H1 (cell line): Measurements from ENCODE around the gene TMEM266. TPM values are rescaled to one million over a fixed set of nuclear protein-coding genes. Genes with fewer than 3 reads are reported as not detected.

ENCODE experiments used
- CTCF ChIA-PET: fragments of 300-600 bp; sonication (Branson Sonifier 250); formaldehyde crosslinking; loops from one replicate; lab custom pipeline; 2021; ENCODE audit not compliant: partially characterized antibody; lab: Charles Lee
- POLR2A ChIA-PET: fragments of 300-600 bp; sonication (Branson Sonifier 250); formaldehyde crosslinking; loops from one replicate; lab custom pipeline; 2021; ENCODE audit warnings: inconsistent platforms; ENCODE audit not compliant: partially characterized antibody; lab: Charles Lee
- DNase-seq, 2 experiments: peaks; one replicate each; pipeline versions ENCODE4 v3.0.0 to v3.0.0-alpha.2; 2010 to 2022; ENCODE audit warnings: low spot score in 2 of 2, low read depth in 1 of 2, mixed read lengths in 1 of 2
- FAIRE-seq: peaks from 2 replicates; lab custom pipeline; 2011; peaks lifted over from hg19 to GRCh38; lab: Jason Lieb, UNC
- H2AFZ ChIP-seq: 2 replicates; pipeline ENCODE4 v1.8.1; 2012; ENCODE audit warnings: low read length, inconsistent platforms
- H2AK5ac ChIP-seq: 2 replicates; pipeline ENCODE4 v1.6.1; 2013; ENCODE audit warnings: low read depth, low read length
- H2BK120ac ChIP-seq: replicated peaks from 2 replicates; pipeline ENCODE3; 2013; ENCODE audit warnings: low read depth, low read length, inconsistent platforms
- H2BK12ac ChIP-seq: 2 replicates; pipeline ENCODE4 v1.6.1; 2013; ENCODE audit warnings: low read depth, low read length
- H2BK15ac ChIP-seq: 2 replicates; pipeline ENCODE4 v1.6.1; 2013; ENCODE audit warnings: low read length
- H2BK20ac ChIP-seq: 2 replicates; pipeline ENCODE4 v1.6.1; 2013; ENCODE audit warnings: low read length
- H2BK5ac ChIP-seq: 2 replicates; pipeline ENCODE4 v1.6.1; 2013; ENCODE audit warnings: low read depth, low read length
- H3K14ac ChIP-seq: 2 replicates; pipeline ENCODE4 v1.6.1; 2013; ENCODE audit warnings: inconsistent platforms; ENCODE audit not compliant: insufficient read length
- H3K18ac ChIP-seq: 2 replicates; pipeline ENCODE4 v1.6.1; 2013; ENCODE audit warnings: low read length; ENCODE audit errors: extremely low read depth
- H3K23ac ChIP-seq: 2 replicates; pipeline ENCODE4 v1.6.1; 2013; ENCODE audit warnings: inconsistent platforms; ENCODE audit not compliant: insufficient read length
- H3K23me2 ChIP-seq: 2 replicates; pipeline ENCODE4 v1.6.1; 2013; ENCODE audit warnings: low read depth, low read length
- H3K27ac ChIP-seq: 2 replicates; pipeline ENCODE4 v1.6.1; 2011; ENCODE audit warnings: low read depth, low read length, inconsistent platforms
- H3K27me3 ChIP-seq, 4 experiments: replicated peaks in 1 of 4; 1 replicate in 1 of 4; 2 replicates in 3 of 4; pipeline versions ENCODE4 v1.6.1 to v1.8.1; 2011 to 2013; ENCODE audit warnings: low read length in 3 of 4, mild to moderate bottlenecking in 3 of 4, inconsistent platforms in 2 of 4, mixed read lengths in 2 of 4, moderate library complexity in 1 of 4; ENCODE audit not compliant: control insufficient read depth in 3 of 4, insufficient read depth in 3 of 4; ENCODE audit errors: extremely low read depth in 1 of 4
- H3K36me3 ChIP-seq, 4 experiments: 2 replicates each; pipeline versions ENCODE4 v1.6.1 to v1.8.1; 2011 to 2013; ENCODE audit warnings: mild to moderate bottlenecking in 4 of 4, low read length in 3 of 4, moderate library complexity in 2 of 4, control low read depth in 1 of 4, inconsistent platforms in 1 of 4; ENCODE audit not compliant: insufficient read depth in 4 of 4, control insufficient read depth in 2 of 4
- H3K4ac ChIP-seq: replicated peaks from 2 replicates; pipeline ENCODE3; 2013; ENCODE audit warnings: low read length, low read depth, mixed read lengths, inconsistent platforms; ENCODE audit not compliant: insufficient read length
- H3K4me1 ChIP-seq, 4 experiments: replicated peaks in 1 of 4; 1 replicate in 1 of 4; 2 replicates in 3 of 4; pipeline versions ENCODE4 v1.6.1 to v1.8.1; 2011 to 2013; ENCODE audit warnings: low read length in 3 of 4, inconsistent platforms in 2 of 4, mixed read lengths in 1 of 4; ENCODE audit not compliant: insufficient read depth in 4 of 4, control insufficient read depth in 3 of 4
- H3K4me2 ChIP-seq, 2 experiments: 2 replicates each; pipeline versions ENCODE4 v1.6.1 to v1.8.1; 2011 to 2013; ENCODE audit warnings: low read depth in 2 of 2, low read length in 2 of 2, control low read depth in 1 of 2, inconsistent platforms in 1 of 2, mild to moderate bottlenecking in 1 of 2; ENCODE audit not compliant: insufficient read depth in 1 of 2
- H3K4me3 ChIP-seq, 4 experiments: fragments of 200-600, 300-600 bp in 1 of 4; sonication (generic), shearing (Covaris generic), sonication (Bioruptor Twin) in 1 of 4; 2 replicates each; pipeline versions ENCODE4 v1.5.1 to v1.8.1; 2011 to 2016; ENCODE audit warnings: low read length in 4 of 4, low read depth in 3 of 4, control low read depth in 2 of 4, inconsistent platforms in 2 of 4, mild to moderate bottlenecking in 2 of 4, mixed read lengths in 1 of 4, moderate library complexity in 1 of 4; ENCODE audit not compliant: insufficient read depth in 2 of 4; ENCODE audit errors: extremely low read depth in 1 of 4
- H3K56ac ChIP-seq: replicated peaks from 2 replicates; pipeline ENCODE3; 2013; ENCODE audit warnings: low read depth, mild to moderate bottlenecking, mixed read lengths, low read length, inconsistent platforms; ENCODE audit not compliant: insufficient read length
- H3K79me1 ChIP-seq: 2 replicates; pipeline ENCODE4 v1.6.1; 2013; ENCODE audit warnings: low read depth, low read length, control low read depth
- H3K79me2 ChIP-seq, 2 experiments: 2 replicates each; pipeline versions ENCODE4 v1.6.1 to v1.8.1; 2012 to 2013; ENCODE audit warnings: low read length in 2 of 2, mild to moderate bottlenecking in 2 of 2, inconsistent platforms in 1 of 2; ENCODE audit not compliant: insufficient read depth in 2 of 2, control insufficient read depth in 1 of 2
- H3K9ac ChIP-seq, 4 experiments: replicated peaks in 1 of 4; 1 replicate in 1 of 4; 2 replicates in 3 of 4; pipeline versions ENCODE4 v1.6.1 to v1.8.1; 2011 to 2013; ENCODE audit warnings: low read depth in 3 of 4, low read length in 3 of 4, control low read depth in 2 of 4, mild to moderate bottlenecking in 2 of 4, moderate library complexity in 2 of 4, inconsistent platforms in 1 of 4; ENCODE audit errors: extremely low read depth in 1 of 4
- H3K9me3 ChIP-seq, 2 experiments: 2 replicates each; pipeline versions ENCODE4 v1.6.1 to v1.8.1; 2012 to 2013; ENCODE audit warnings: mild to moderate bottlenecking in 2 of 2, moderate library complexity in 2 of 2, control low read depth in 1 of 2, inconsistent platforms in 1 of 2, low read depth in 1 of 2, low read length in 1 of 2, mixed read lengths in 1 of 2; ENCODE audit not compliant: insufficient read depth in 2 of 2
- H4K20me1 ChIP-seq, 2 experiments: replicated peaks in 1 of 2; 2 replicates each; pipeline versions ENCODE3 to v1.8.1; 2011 to 2013; ENCODE audit warnings: inconsistent platforms in 2 of 2, low read length in 2 of 2, mild to moderate bottlenecking in 1 of 2; ENCODE audit not compliant: insufficient read depth in 2 of 2, control insufficient read depth in 1 of 2
- H4K5ac ChIP-seq: 2 replicates; pipeline ENCODE4 v1.6.1; 2013; ENCODE audit warnings: low read length, low read depth, mixed read lengths, inconsistent platforms; ENCODE audit not compliant: insufficient read length
- H4K8ac ChIP-seq: 2 replicates; pipeline ENCODE4 v1.8.0; 2013; ENCODE audit warnings: mild to moderate bottlenecking, moderate library complexity, low read length, inconsistent platforms; ENCODE audit not compliant: insufficient read depth; ENCODE audit errors: extremely low read depth
- H4K91ac ChIP-seq: replicated peaks from 2 replicates; pipeline ENCODE3; 2013; ENCODE audit warnings: low read length, mixed read lengths, inconsistent platforms; ENCODE audit not compliant: insufficient read length
- BCL11A ChIP-seq, 2 experiments: IDR thresholded peaks; one replicate each; pipeline ENCODE4 v1.6.1; 2011; ENCODE audit warnings: low read depth in 2 of 2, low read length in 2 of 2, mild to moderate bottlenecking in 2 of 2
- CTBP2 ChIP-seq: IDR thresholded peaks from 2 replicates; pipeline ENCODE4 v1.7.0; 2011; ENCODE audit warnings: borderline replicate concordance, mild to moderate bottlenecking, moderate library complexity, mixed read lengths, low read length; ENCODE audit not compliant: insufficient read depth, insufficient read length
- GABPA ChIP-seq: IDR thresholded peaks from 2 replicates; pipeline ENCODE4 v1.6.1; 2011; ENCODE audit warnings: mild to moderate bottlenecking, low read length, moderate library complexity, borderline replicate concordance; ENCODE audit not compliant: insufficient read depth
- KDM1A ChIP-seq: fragments of 200-600, 300-600 bp; sonication (generic); IDR thresholded peaks from 2 replicates; pipeline ENCODE4 v1.7.1; 2016; ENCODE audit warnings: mild to moderate bottlenecking, low read length, borderline replicate concordance
- WGBS, 2 experiments: shearing (Covaris generic) in 1 of 2; methylation state at CpG; one replicate each; pipeline versions ENCODE4 v1.1.6 to v1.1.7; 2013 to 2015; ENCODE audit warnings: low lambda C conversion rate in 2 of 2, mixed read lengths in 2 of 2, inconsistent platforms in 1 of 2, low coverage in 1 of 2, missing lambda C conversion rate in 1 of 2; ENCODE audit not compliant: insufficient replicate concordance in 2 of 2, insufficient coverage in 1 of 2, insufficient read length in 1 of 2; ENCODE audit errors: extremely low coverage in 1 of 2, missing lambda C conversion rate in 1 of 2; 5-methylcytosine and 5-hydroxymethylcytosine counted together
- polyA plus RNA-seq, 7 experiments: library from polyadenylated mRNA; depleted of rRNA in 3 of 7; stranded (reverse) in 5 of 7; unstranded in 2 of 7; fragments of >200 nt in 5 of 7; fragments of 200-250 nt in 2 of 7; gene quantifications; 1 replicate in 5 of 7; 2 replicates in 1 of 7; 4 replicates in 1 of 7; pipeline versions ENCODE4 v1.2.1 to v1.2.3, GENCODE V29; 2011 to 2013; ENCODE audit warnings: missing spikeins in 2 of 7, mixed read lengths in 2 of 7
- total RNA-seq: library from RNA; stranded (reverse); fragmentation: NEBNext Ultra II Directional; extraction: Animal tissue kit (Norgen Biotek cat#: 25700); gene quantifications from 2 replicates; pipeline ENCODE4 v1.2.1, GENCODE V29; 2021
- TF ChIP-seq, protein P1 (sequence below), 3 experiments: IDR thresholded peaks; 1 replicate in 2 of 3; 2 replicates in 1 of 3; pipeline versions ENCODE4 v1.5.1 to v1.6.1; 2011; ENCODE audit warnings: low read length in 3 of 3, mild to moderate bottlenecking in 3 of 3, inconsistent platforms in 2 of 3, low read depth in 1 of 3, moderate library complexity in 1 of 3; ENCODE audit not compliant: insufficient read depth in 1 of 3; ENCODE audit errors: control extremely low read depth in 1 of 3

TMEM266 gene
- total and polyA plus RNA-seq, 2 of the 8 experiments (the other 6 are each of a cell fraction or from before 2014, with no cell fraction given) = 2.6 TPM

- Histone ChIP-seq H3K27me3 (no peaks in the 10 kb centered on the region; a peak in 1 of 7 replicates), H4K20me1 (no peaks in the 10 kb centered on the region), H3K79me1 (no peaks in the 10 kb centered on the region), H3K9me3 (no peaks in the 10 kb centered on the region), H3K79me2 (no peaks in the 10 kb centered on the region), H2BK20ac (no peak overlapping the region), H3K4ac (no peak overlapping the region), H3K56ac (no peak overlapping the region), H3K36me3 (no peaks in the 10 kb centered on the region), H4K91ac (no peak overlapping the region), H2AFZ (no peak overlapping the region), H3K9ac (no peak overlapping the region), H3K14ac (no peak overlapping the region), H3K23ac (no peak overlapping the region), H4K8ac (no peak overlapping the region; the same call in 1 of the 2 replicates), H2BK15ac (no peak overlapping the region), H3K4me2 (no peak overlapping the region), H3K4me1 (0 out of 7 replicates have a peak, but pooled peaks cover 0 to 3% (median 0%) of the 10 kb centered on the region in 4 experiments), H2BK5ac (no peak overlapping the region), H3K18ac (no peak overlapping the region; the same call in 1 of the 2 replicates), H3K23me2 (no peaks in the 10 kb centered on the region), H3K27ac (no peak overlapping the region), H2AK5ac (no peak overlapping the region), H4K5ac (no peak overlapping the region), H2BK120ac (no peak overlapping the region), H2BK12ac (no peak overlapping the region), H3K4me3 (no peak overlapping the region)
- DNase-seq = no peak
- TF ChIP-seq BCL11A (IDR thresholded peaks at IDR 0.05; ENCODE audit: low read depth in 2 of 2, low read length in 2 of 2) (no peak), GABPA (no peak), KDM1A (no peak), CTBP2 (no peak)
- TF ChIP-seq, protein P1, sequence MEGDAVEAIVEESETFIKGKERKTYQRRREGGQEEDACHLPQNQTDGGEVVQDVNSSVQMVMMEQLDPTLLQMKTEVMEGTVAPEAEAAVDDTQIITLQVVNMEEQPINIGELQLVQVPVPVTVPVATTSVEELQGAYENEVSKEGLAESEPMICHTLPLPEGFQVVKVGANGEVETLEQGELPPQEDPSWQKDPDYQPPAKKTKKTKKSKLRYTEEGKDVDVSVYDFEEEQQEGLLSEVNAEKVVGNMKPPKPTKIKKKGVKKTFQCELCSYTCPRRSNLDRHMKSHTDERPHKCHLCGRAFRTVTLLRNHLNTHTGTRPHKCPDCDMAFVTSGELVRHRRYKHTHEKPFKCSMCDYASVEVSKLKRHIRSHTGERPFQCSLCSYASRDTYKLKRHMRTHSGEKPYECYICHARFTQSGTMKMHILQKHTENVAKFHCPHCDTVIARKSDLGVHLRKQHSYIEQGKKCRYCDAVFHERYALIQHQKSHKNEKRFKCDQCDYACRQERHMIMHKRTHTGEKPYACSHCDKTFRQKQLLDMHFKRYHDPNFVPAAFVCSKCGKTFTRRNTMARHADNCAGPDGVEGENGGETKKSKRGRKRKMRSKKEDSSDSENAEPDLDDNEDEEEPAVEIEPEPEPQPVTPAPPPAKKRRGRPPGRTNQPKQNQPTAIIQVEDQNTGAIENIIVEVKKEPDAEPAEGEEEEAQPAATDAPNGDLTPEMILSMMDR (IDR thresholded peaks at IDR 0.05; ENCODE audit: control extremely low read depth in 1 of 3, insufficient read depth in 1 of 3, low read depth in 1 of 3, low read length in 3 of 3) = no peak
- POLR2A ChIA-PET = no interaction called here
- CTCF ChIA-PET = interaction anchor here (1.0 to 4.5 kb wide), 6 partner anchors 8 to 40 kb away, joined by 3 to 23 read pairs (median 4); no protein-coding TSS in a partner anchor
- 84% methylated on average over 21 of the region's 21 CpGs; no CpG with 5 or more reads in 1 of the 2 experiments for WGBS, 2 experiments
- FAIRE-seq = no peak
These were observed 118.7 kb downstream of the TMEM266 start for GRCh38 chr15:76178296-76179000.
